CD4-positive, alpha-beta T cell treated with Interleukin-6 for 4 hours (primary cell): Measurements from ENCODE around the gene TICAM1.
"Not testable (repeated sequence)": the region's sequence is repeated elsewhere in the genome, so short reads cannot be mapped to it uniquely, and the experiment has no call there.

ENCODE experiments used
- DNase-seq: peaks from one replicate; pipeline ENCODE4 v3.0.0-alpha.2; 2020; ENCODE audit warnings: mixed read lengths

Gene TICAM1

GRCh38 chr19:4844348-4845179 is 13.1 kb upstream of the TICAM1 start:
- no peak for DNase-seq

GRCh38 chr19:4843647-4843965 is 12.1 kb upstream of the TICAM1 start:
- DNase-seq: no peak

GRCh38 chr19:4839192-4839591 is 7.7 kb upstream of the TICAM1 start:
- DNase-seq: no peak

GRCh38 chr19:4832776-4833175 is 1.3 kb upstream of the TICAM1 start:
- DNase-seq: no peak

GRCh38 chr19:4831979-4832340 is 448 bp upstream of the TICAM1 start:
- DNase-seq: not testable (repeated sequence)

GRCh38 chr19:4830768-4831265 is 695 bp downstream of the TICAM1 start:
- no peak for DNase-seq

GRCh38 chr19:4830332-4830731 is 1.2 kb downstream of the TICAM1 start:
- no peak for DNase-seq

- DNase-seq: peak; percentile 17
These were observed 2.4 kb downstream of the TICAM1 start for GRCh38 chr19:4829001-4829712.

GRCh38 chr19:4823577-4823976 is 7.9 kb downstream of the TICAM1 start:
- DNase-seq: no peak

GRCh38 chr19:4822354-4822753 is 9.2 kb downstream of the TICAM1 start:
- not testable (repeated sequence) for DNase-seq

GRCh38 chr19:4821265-4821664 is 10.2 kb downstream of the TICAM1 start:
- no peak for DNase-seq

- DNase-seq: no peak
These were observed 13.8 kb downstream of the TICAM1 start for GRCh38 chr19:4817467-4818277.

GRCh38 chr19:4816950-4817278 is 14.6 kb downstream of the TICAM1 start:
- DNase-seq: no peak

GRCh38 chr19:4816202-4816949 is 15.1 kb downstream of the TICAM1 start:
- no peak for DNase-seq

GRCh38 chr19:4815426-4816201 is 15.9 kb downstream of the TICAM1 start:
- peak; percentile 82 for DNase-seq

GRCh38 chr19:4814625-4815425 is 16.7 kb downstream of the TICAM1 start:
- no peak for DNase-seq

- peak; percentile 89 for DNase-seq
These were observed 20.0 kb downstream of the TICAM1 start for GRCh38 chr19:4811328-4812131.

- no peak for DNase-seq
These were observed 24.3 kb downstream of the TICAM1 start for GRCh38 chr19:4807188-4807587.

- no peak for DNase-seq
These were observed 25.1 kb downstream of the TICAM1 start for GRCh38 chr19:4806384-4806783.

GRCh38 chr19:4805140-4805539 is 26.4 kb downstream of the TICAM1 start:
- DNase-seq: not testable (repeated sequence)
